ENCODE measurements around the gene TRPM3. TPM values are rescaled to one million over a fixed set of nuclear protein-coding genes. Genes with fewer than 3 reads are reported as not detected.

The TRPM3 gene
- total RNA-seq, 2 donors from 2014 or later, result not detected

DNA sequence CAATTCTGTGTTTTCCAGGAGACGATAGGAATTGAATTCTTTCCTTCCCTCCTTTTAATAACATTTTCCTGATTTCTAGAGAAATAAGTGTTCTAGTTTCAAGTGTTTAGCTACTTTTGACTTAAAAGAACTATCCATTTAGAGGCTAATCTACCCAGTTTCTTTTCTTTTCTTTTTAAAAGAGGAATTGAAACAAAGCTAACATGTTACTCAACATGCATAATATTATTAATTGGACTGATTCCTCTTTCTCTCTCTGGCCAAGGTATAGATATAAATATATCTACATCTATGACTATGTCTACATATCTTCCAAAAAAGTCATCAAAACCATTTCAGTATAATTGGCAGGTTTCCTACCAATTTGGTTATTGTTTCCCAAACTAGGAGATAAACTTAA, 309.8 kb downstream of the TRPM3 start:
- Mint-ChIP-seq H3K4me3 (no peak overlapping the region), H3K36me3 (ENCODE audit: low read depth) (no peaks in the 10 kb centered on the region), H3K27me3 (peaks cover 3% of the 10 kb centered on the region), H3K9me3 (no peaks in the 10 kb centered on the region), H3K27ac (no peak overlapping the region), H3K4me1 (no peaks in the 10 kb centered on the region)
- no peak for ATAC-seq (replicated peaks)

DNA sequence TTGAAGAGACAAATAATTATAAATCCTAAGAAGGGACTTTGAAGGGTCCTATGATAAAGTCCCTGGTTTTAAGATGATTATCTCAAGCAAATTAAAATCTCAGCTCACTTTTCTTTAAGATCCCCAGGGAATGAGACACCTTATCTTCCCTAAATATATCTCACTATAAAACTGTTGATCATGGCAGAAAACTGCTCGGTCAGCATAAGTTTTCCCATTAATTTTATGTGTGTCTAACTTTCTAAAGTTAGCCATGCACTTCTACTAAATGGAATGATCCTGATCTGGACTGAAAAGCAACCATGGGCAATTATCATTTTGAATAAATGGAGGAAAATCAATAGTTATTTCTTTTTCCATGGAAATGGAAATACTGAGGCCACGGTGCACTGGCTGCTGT, 314.5 kb downstream of the TRPM3 start:
- no peaks in the 10 kb centered on the region for H3K9me3 Mint-ChIP-seq
- ATAC-seq (replicated peaks), result no peak
- H3K4me3 Mint-ChIP-seq, result no peak overlapping the region
- H3K36me3 Mint-ChIP-seq (ENCODE audit: low read depth), result no peaks in the 10 kb centered on the region
- no peak overlapping the region for H3K27ac Mint-ChIP-seq
- no peaks in the 10 kb centered on the region for H3K4me1 Mint-ChIP-seq
- peaks cover 10% of the 10 kb centered on the region for H3K27me3 Mint-ChIP-seq

DNA sequence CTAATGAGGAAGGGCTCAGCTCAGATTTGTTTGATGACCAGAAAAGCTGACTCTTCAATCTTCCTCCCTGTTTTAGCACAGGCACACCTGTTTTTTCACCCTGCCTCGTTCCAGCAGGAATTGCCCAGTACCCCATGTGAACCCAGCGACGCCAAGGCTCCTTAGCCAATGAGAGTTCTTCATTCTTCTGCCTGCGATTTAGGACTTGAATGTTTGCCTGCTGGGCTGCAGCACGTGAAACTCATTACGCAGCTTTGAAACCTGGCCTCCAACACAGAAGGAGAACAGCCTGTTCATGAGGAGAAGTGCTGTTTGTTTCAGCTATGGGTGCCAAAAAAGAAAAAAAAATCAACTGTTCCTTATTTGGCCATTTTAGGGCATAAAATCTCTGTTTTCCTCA, 315.5 kb downstream of the TRPM3 start:
- peaks cover 10% of the 10 kb centered on the region for H3K27me3 Mint-ChIP-seq
- H3K4me1 Mint-ChIP-seq, result no peaks in the 10 kb centered on the region
- no peak for ATAC-seq (replicated peaks)
- no peak overlapping the region for H3K27ac Mint-ChIP-seq
- H3K4me3 Mint-ChIP-seq, result no peak overlapping the region
- no peaks in the 10 kb centered on the region for H3K36me3 Mint-ChIP-seq (ENCODE audit: low read depth)
- no peaks in the 10 kb centered on the region for H3K9me3 Mint-ChIP-seq

DNA sequence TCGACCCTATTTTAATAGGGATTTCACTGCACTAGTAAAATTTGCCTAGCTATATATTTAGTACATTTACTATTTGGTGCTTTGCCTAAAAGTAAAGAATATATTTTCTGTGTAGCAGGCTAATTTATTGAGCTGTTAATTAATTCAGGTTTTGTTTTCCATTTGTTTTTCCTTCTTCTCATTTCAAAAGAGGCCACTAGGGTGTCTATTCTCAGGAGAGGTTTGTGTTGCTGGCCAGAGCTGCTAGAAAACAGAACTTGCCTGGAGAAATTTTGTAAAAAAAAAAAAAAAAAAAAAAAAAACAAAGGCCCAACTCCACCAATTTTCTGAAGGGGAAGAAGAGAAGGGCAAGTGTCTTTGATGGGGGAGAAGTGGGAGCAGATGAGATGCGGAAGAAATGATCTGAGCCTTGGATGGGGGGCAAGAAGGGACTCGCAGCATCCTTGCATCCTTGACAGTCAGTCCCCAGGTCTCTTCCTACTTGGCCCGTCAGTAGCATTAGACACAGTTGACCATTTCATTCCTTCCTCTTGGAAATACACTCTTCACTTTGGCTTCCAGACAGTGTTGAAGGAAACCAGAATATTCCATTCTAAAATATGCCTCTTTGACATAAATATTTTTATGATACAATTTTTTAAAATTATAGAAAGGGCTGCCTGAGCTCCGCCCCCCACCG, 318.5 kb downstream of the TRPM3 start:
- Mint-ChIP-seq H3K36me3 (ENCODE audit: low read depth) (no peaks in the 10 kb centered on the region), H3K4me3 (no peak overlapping the region), H3K27ac (no peak overlapping the region), H3K9me3 (peaks cover 5% of the 10 kb centered on the region), H3K4me1 (no peaks in the 10 kb centered on the region), H3K27me3 (peaks cover 7% of the 10 kb centered on the region)
- no peak for ATAC-seq (replicated peaks)

DNA sequence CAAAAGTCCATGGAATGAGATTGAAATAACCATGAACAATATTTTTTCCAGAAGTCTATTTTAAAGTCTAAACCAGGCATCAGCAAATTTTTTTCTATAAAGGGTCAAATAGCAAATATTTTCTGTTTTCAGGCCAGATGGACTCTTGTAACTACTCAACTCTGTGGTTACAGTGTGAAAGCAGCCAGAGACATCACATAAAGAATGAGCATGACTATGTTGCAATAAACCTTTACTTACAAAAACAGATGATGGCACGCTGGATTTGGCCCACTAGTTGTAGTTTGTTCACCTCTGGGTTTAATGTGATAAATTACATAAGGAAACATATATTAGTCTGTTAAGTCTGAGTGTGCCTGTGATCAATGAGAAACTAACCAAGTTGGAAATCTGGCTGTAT, 319.2 kb downstream of the TRPM3 start:
- H3K4me1 Mint-ChIP-seq, result no peaks in the 10 kb centered on the region
- H3K27me3 Mint-ChIP-seq, result peaks cover 11% of the 10 kb centered on the region
- no peaks in the 10 kb centered on the region for H3K36me3 Mint-ChIP-seq (ENCODE audit: low read depth)
- no peak overlapping the region for H3K4me3 Mint-ChIP-seq
- no peak overlapping the region for H3K27ac Mint-ChIP-seq
- ATAC-seq (replicated peaks), result no peak
- H3K9me3 Mint-ChIP-seq, result peaks cover 5% of the 10 kb centered on the region

DNA sequence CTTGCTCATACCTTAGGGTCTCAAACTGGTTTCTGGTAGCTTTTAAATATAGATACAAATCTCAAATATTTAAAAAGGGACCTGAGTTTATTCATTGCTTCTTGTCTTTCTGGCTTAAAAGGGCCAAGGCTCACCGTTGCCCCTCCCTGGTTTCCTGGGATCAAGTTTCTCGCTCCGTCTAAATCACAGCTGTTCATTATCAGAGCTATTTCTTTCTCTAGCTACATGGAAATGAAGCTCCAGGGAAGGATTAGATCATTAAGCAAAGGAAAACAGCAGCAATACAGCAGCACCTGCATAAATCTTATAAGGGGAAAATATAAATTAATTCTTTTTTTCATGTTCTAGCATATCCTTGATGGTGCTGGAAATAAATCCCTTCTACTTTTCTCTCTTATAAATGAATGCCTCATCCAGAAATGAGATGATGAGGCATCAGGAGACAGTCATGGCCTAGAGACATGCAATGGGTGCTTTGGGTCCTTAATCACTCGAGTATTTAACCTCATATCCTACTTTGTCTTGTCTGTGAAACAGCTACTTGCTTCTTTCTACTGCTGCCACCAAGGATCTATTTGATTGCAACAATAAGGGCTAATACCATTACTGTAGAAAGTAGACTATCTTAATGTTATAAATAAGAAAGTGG, 320.1 kb downstream of the TRPM3 start:
- Mint-ChIP-seq H3K27me3 (peaks cover 11% of the 10 kb centered on the region), H3K27ac (no peak overlapping the region), H3K9me3 (peaks cover 5% of the 10 kb centered on the region), H3K4me3 (no peak overlapping the region), H3K36me3 (ENCODE audit: low read depth) (no peaks in the 10 kb centered on the region), H3K4me1 (no peaks in the 10 kb centered on the region)
- no peak for ATAC-seq (replicated peaks)

DNA sequence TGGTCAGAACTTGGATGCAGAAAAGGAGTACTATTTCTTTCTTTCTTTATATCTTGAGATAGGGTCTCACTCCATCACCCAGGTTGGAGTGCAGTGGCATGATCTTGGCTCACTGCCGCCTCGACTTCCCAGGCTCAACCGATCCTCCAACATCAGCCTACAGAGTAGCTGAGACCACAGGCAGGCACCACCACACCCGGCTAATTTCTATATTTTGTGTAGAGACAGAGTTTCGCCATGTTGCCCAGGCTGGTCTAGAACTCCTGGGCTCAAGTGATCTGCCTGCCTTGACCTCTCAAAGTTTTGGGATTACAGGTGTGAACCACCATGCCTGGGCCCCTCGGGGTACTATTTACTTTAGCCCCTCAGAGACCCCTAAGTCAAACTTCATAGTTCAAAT, 323.4 kb downstream of the TRPM3 start:
- Mint-ChIP-seq H3K4me1 (no peaks in the 10 kb centered on the region), H3K4me3 (no peak overlapping the region), H3K27ac (no peak overlapping the region), H3K36me3 (ENCODE audit: low read depth) (no peaks in the 10 kb centered on the region), H3K9me3 (peaks cover 5% of the 10 kb centered on the region), H3K27me3 (peaks cover 5% of the 10 kb centered on the region)
- ATAC-seq (replicated peaks), result no peak

DNA sequence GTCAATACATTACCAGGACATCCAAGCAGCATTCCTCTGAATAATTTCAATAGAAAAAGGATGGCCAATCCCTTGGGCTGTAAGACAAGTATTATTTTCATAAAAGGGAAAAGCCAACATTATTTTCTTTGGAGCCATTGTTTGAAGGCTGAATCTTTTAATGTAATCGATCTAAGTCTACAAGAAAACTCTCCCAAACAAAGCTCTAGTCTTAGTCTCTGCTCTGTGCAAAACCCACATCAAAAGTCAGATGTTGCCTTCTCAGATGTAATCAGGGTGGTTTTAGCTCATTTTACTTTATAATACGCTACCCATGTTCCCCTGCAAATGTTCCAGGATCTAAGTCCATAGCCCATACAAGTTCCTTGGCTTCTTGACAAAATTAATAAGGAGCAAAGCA, 325.6 kb downstream of the TRPM3 start:
- H3K27me3 Mint-ChIP-seq, result peaks cover 10% of the 10 kb centered on the region
- ATAC-seq (replicated peaks), result no peak
- peaks cover 5% of the 10 kb centered on the region for H3K9me3 Mint-ChIP-seq
- no peaks in the 10 kb centered on the region for H3K4me1 Mint-ChIP-seq
- no peak overlapping the region for H3K4me3 Mint-ChIP-seq
- H3K27ac Mint-ChIP-seq, result no peak overlapping the region
- H3K36me3 Mint-ChIP-seq (ENCODE audit: low read depth), result no peaks in the 10 kb centered on the region

DNA sequence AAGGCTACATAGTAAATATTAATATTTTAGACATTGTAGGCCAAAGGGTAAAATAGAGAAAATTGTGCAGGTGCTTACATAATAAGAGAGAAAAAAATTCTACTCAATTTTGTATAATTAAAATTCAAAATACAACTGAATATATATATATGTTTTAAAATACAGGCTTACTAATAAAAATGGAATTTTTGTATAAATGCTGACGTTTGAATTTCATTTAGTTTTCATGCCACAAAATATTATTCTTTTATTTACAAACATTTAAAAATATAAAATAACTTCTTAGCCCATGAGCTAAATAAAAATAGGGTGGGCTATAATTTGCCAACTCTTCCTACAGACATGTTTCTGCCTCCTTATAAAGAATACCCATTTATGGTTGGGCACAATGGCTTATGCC, 328.6 kb downstream of the TRPM3 start:
- no peak for ATAC-seq (replicated peaks)
- Mint-ChIP-seq H3K4me1 (no peaks in the 10 kb centered on the region), H3K27me3 (peaks cover 10% of the 10 kb centered on the region), H3K9me3 (no peaks in the 10 kb centered on the region), H3K4me3 (no peak overlapping the region), H3K36me3 (ENCODE audit: low read depth) (no peaks in the 10 kb centered on the region), H3K27ac (no peak overlapping the region)

DNA sequence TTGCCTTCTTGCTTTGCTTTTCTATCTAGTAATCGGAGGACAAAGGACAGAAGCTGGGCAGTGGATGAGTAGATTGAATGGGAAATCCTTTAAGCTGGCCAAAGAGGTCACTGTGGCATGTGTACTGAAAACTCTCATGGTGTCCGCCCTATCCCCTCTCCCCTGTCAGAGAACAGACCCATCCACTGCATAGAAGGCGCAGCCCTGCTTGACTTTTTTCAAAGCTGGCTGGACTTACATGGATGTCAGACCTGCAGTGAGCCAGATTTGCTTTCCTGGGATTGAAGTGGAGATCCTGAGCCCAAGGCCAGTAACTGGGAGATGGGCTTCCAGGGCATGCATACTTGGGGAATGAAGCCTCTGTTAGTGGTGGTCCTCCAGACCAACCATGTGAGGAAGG, 329.5 kb downstream of the TRPM3 start:
- Mint-ChIP-seq H3K4me3 (no peak overlapping the region), H3K36me3 (ENCODE audit: low read depth) (no peaks in the 10 kb centered on the region)

DNA sequence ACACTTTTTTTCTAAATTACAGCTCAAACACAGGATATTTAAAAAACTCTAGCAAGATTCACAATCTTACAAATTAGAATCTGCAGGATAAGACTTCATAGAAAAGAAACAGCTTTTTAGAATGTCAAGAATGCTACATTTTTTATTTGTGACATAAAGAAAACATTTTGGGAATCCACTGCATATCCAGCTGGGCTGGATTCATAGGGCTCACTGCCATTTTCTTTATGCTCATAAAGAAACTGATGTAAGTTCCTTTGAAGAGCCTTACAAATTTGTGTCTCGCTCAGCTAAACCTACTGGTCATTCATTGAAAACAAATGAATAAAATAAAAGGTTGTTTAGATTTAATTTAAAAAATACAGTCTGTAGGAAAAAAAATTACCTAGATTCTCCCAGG, 332.3 kb downstream of the TRPM3 start:
- Mint-ChIP-seq H3K36me3 (ENCODE audit: low read depth) (no peaks in the 10 kb centered on the region), H3K9me3 (no peaks in the 10 kb centered on the region), H3K4me3 (no peak overlapping the region), H3K27me3 (peaks cover 6% of the 10 kb centered on the region), H3K27ac (no peak overlapping the region), H3K4me1 (no peaks in the 10 kb centered on the region)
- no peak for ATAC-seq (replicated peaks)

More for the DNA sequence above, 329.5 kb downstream of the TRPM3 start:
- no peak overlapping the region for H3K27ac Mint-ChIP-seq
- no peak for ATAC-seq (replicated peaks)
- H3K27me3 Mint-ChIP-seq, result peaks cover 6% of the 10 kb centered on the region
- H3K9me3 Mint-ChIP-seq, result no peaks in the 10 kb centered on the region
- no peaks in the 10 kb centered on the region for H3K4me1 Mint-ChIP-seq

DNA sequence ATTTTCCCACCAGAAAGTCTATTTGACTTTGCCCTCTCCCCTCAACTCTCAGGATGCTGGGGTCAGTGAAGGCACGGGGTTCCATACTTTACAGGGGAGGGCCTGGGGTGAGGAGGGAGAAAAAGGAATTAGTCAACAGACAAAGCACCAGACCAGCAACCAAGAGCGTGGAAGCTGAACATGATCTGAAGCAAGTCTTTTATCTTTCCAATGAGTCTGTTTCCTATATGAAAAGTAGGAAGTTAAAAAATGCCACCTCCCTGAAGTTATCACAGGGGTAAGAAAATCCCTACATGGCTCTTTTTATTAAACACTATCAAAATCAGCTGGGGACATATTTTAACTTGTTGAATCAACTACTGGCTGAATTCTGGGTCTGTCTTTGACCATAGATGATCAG, 337.0 kb downstream of the TRPM3 start:
- Mint-ChIP-seq H3K36me3 (ENCODE audit: low read depth) (no peaks in the 10 kb centered on the region), H3K27me3 (peaks cover 4% of the 10 kb centered on the region), H3K4me3 (no peak overlapping the region), H3K27ac (no peak overlapping the region), H3K9me3 (no peaks in the 10 kb centered on the region), H3K4me1 (no peaks in the 10 kb centered on the region)
- ATAC-seq (replicated peaks), result no peak

DNA sequence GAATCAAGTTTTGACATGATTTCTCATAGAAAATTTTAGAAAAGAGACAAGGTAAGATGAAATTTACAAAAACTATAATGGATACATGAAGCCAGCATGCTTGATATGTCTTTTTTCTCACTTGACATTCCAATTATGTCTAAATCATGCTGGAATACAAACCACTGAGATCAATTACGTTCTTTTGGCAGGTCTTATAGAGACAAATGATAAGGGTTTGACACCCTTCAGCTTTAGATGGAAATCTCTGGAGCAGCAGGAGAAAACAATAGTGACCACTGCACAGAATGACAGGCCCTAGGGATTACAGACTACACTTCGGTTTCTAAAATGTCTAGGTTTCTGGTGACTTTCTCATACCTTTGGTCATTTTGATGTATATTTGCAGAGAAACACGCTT, 342.9 kb downstream of the TRPM3 start:
- Mint-ChIP-seq H3K4me3 (no peak overlapping the region), H3K27me3 (peaks cover 4% of the 10 kb centered on the region), H3K9me3 (no peaks in the 10 kb centered on the region), H3K36me3 (ENCODE audit: low read depth) (no peaks in the 10 kb centered on the region), H3K4me1 (no peaks in the 10 kb centered on the region), H3K27ac (no peak overlapping the region)
- ATAC-seq (replicated peaks), result no peak

DNA sequence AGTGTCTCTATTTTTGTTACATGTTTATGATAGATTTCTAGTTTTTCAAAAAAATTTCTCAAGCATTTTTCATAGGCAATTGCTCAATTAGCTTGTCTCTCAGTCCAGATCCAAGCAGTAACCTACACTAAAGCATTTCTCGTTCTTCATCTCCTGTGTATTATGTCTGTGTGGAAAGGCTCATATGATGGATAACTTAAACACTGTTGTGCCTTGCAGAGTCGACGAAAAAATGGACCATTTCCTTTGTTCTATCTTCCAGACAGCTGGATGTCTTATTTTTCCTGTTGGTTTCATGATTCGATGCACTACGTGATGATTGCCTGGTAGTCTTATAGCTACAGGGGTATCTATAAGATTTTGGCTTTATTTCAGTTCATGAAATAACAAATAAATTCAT, 347.8 kb downstream of the TRPM3 start:
- Mint-ChIP-seq H3K9me3 (no peaks in the 10 kb centered on the region), H3K4me3 (no peak overlapping the region), H3K27me3 (peaks cover 7% of the 10 kb centered on the region), H3K27ac (no peak overlapping the region), H3K4me1 (no peaks in the 10 kb centered on the region), H3K36me3 (ENCODE audit: low read depth) (no peaks in the 10 kb centered on the region)
- no peak for ATAC-seq (replicated peaks)

DNA sequence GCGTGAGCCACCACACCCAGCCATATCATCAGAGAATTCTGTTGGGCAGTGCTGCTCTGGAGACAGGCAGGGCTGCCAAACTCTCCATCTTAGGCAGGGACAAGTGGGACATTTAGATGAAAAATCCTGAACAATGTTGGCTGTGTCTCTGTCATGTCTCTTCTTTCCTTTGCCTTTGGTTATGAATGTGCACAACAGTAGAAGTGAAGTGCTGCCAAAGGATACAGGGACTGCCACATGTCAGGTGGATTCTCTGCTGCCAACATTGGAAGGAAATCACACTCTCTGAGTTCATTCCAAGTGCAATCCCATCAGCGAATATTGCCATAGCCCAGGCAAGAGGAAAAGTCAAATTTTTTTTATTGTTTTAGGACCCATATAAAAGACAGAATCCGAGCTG, 348.8 kb downstream of the TRPM3 start:
- H3K27ac Mint-ChIP-seq, result no peak overlapping the region
- H3K4me1 Mint-ChIP-seq, result no peaks in the 10 kb centered on the region
- ATAC-seq (replicated peaks), result no peak
- H3K36me3 Mint-ChIP-seq (ENCODE audit: low read depth), result no peaks in the 10 kb centered on the region
- no peak overlapping the region for H3K4me3 Mint-ChIP-seq
- H3K9me3 Mint-ChIP-seq, result no peaks in the 10 kb centered on the region
- H3K27me3 Mint-ChIP-seq, result peaks cover 7% of the 10 kb centered on the region

Data from activated T-helper 17 cell treated with anti-CD3 and anti-CD28 coated beads, Interleukin-2, amount 50 U/mL, for 72 hours (primary cell).